HG03575 (cell line): ENCODE data around the gene PDE4D.
"Not testable (repeated sequence)": the region's sequence is repeated elsewhere in the genome, so short reads cannot be mapped to it uniquely, and the experiment has no call there.

ENCODE experiments used
- ATAC-seq: cut with Tn5 transposase; IDR thresholded peaks from one replicate; pipeline ENCODE4 v1.9.1; 2021; ENCODE audit not compliant: unreplicated experiment, insufficient number of reproducible peaks, low FRiP score; ENCODE audit errors: extremely low read depth

Gene PDE4D

DNA sequence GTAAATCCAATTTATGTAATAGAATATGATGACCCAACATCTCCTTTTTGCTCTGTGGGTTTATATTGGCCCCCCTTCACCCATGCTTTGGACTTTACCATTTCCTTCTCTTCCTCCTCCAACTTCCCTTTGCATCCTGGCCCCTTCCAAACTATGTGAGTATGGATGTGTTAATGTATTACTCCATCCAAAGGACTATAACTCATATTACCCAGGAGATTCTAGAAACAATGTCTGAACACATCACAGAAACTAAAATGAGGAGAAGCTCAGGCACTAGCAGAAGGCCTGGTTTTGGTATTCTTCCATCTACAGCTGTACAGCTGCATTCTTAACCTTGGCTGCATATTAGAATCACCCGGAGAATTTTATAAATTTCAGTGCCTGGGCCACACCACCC, 110.7 kb downstream of the PDE4D start:
- ATAC-seq = no peak

DNA sequence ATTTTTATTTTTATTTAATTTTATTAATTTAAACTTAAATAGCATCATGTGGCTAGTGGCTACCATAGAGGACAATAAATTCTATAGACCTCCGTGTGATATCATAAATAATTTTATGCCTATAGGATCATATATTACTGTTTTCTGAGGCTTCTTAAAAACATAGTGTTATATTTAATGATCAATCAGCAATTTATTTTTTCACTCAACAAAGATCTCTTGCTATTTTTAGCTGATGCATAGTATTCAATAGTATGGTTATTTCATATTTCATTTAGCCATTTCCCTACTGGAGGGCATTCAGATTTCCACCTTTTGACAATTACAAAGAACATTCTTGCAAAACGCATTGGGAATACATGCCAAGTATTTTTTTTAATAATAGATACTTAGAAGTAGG, 114.1 kb downstream of the PDE4D start:
- no peak for ATAC-seq

DNA sequence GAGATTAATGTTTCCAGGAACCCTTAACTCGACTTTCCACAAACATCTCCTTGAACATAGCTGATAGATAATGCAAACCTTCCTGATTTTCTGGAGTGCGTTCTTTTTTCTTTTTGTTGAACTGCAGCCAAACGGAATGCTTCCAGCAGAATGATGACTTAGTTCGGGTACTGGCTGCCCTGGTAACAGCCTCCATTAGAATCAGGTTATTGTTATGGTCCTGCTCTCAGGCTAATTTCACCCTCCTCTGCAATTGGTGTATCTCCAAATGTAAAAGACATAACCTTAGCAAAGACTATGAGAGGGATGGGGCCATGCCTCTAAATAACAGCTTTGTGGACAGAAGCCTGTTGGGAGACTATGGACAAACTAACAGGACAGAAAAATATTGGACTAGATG, 116.5 kb downstream of the PDE4D start:
- no peak for ATAC-seq

DNA sequence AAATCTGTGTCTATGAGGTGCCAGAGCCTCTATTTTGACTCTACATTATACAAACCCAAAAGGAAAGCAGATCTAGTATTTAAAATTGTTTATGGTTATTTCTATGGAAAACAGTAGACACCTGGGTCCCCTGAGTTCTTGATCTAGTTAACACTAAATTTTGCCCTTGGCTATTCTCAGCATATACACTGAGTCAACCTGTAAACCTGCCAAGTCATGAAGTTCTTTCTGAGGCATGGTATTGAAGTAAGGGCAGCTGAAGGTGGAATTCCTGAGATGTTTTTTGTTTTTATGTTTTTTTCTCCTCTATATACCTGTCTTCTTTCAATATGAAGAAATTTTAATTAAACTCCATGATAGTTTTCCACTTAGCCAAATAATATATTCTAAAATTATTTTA, 120.2 kb downstream of the PDE4D start:
- no peak for ATAC-seq

DNA sequence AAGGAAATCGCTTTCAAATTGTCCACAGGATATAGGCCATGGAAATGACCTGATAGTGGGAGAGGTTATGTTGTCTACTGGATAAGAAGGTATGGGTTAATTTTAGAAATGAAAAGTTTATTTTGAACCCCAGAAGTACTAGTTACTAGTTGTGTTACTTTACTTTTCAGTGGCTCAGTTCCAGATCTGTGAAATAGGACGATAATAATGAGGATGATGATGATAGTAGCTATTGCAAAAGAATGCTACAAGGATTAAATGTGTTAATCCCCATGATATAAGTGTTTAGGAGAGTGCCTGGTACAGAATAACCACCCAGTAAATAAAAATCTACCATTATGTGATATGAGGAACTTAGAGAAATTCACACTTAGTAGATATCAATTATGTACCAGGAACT, 120.8 kb downstream of the PDE4D start:
- ATAC-seq = no peak

DNA sequence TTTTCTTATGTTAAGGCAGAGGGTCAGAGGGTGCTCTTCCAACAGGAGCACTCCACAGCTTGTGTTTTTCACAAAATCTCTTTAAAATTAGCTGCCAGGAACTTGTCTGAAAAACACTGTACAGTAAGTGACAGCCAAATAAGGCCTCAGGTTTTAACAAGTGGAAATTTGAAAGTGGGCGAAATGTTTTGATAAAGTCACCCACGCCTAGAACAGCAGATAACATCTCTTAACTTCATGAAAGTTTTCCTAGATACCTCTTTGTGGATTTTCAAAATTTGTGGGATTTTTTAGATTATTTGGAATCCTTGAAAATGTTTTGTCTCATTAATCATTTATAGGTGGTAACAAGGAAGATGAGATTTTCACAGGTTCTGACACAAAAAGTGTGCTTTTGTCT, 121.3 kb downstream of the PDE4D start:
- no peak for ATAC-seq

DNA sequence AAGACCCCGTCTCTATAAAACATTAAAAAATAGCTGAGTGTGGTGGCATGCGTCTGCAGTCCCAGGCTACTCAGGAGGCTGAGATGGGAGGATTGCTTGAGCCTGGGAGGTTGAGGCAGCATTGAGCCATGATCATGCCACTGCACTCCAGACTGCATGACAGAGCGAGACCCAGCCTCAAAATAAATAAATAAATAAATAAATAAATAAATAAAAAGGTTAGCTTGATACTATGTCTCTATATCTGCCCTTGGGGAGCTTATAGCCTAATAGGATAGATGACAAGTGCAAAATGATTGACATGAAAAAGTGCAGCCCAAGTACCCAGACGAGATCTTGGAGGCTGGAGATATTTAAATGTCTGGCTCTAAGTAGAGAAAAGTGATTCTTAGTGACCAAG, 122.6 kb downstream of the PDE4D start:
- no peak for ATAC-seq

DNA sequence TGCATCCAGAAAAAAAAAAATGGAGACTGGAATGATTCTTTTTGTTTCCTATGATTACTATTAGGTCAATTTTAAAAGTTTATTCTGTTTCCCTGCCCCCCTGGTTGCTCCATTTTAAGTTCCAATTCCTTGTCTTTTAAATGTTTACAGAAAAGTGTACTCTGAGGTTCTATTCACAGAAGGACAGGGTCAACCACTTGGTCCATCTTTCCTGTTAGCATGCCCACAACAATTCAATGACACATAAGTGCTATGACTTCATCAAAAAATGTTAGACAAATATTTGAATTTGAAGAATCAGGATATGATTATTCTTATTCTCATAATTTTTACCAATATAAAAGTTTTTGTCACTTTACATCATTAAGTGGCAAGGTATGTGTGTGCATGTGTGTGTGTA, 123.7 kb downstream of the PDE4D start:
- no peak for ATAC-seq

DNA sequence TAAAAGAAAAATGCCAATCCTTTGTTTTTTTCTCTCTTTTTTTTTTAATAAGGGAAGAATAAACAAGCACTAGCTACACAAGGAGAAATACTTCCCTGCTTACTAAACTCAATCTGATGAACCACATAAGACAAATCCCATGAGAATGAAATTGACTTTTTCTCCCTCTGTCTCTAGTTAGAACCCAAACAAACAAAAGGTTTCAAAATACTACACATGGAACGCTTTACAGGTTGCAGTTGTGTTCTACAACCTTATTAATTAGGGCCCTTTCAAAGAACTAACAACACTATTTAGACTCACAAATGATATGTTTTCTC, 124.5 kb downstream of the PDE4D start:
- no peak for ATAC-seq

DNA sequence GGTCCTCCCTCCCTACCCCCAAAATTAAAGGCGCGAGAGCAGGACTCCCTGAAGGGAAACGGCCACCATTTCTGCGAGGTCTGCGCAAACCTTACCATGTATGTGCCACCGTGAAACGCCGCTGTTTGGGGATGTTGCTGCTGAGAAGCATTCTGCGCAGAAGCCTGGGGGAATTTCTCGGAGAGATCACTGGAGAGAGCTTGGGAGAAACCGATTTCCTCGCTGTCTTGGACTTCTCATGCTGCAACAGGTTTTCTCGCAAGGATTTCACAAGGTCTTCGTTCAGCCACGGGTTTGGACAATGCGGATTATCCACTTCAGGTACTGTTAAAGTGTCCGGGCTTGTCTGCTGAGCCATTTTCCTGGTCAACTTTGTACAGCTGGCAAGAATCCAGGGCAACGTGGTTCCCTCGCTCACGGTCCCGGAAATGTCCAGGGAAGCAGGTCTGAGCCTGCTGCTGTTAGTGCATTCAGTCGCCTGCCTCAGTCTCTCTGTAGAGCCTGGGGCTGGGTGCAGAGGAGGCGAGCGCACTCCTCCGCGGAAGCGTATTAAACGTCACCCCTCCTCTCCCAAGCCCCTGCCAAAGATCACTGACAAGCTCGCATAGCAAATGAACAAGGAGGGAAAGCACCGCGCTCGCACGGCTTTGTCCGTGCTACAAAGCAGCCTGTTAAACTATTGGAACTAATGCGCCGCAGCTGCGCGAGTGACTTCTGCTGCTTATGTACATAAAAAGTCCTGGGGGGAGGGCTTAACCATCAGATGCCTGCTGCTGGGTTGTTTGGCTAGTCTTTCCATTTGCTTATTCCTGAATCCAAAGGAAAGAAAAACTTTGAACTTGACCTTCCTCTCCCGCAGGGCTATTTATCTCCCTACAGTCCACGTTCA, 125.1 kb downstream of the PDE4D start:
- no peak for ATAC-seq

DNA sequence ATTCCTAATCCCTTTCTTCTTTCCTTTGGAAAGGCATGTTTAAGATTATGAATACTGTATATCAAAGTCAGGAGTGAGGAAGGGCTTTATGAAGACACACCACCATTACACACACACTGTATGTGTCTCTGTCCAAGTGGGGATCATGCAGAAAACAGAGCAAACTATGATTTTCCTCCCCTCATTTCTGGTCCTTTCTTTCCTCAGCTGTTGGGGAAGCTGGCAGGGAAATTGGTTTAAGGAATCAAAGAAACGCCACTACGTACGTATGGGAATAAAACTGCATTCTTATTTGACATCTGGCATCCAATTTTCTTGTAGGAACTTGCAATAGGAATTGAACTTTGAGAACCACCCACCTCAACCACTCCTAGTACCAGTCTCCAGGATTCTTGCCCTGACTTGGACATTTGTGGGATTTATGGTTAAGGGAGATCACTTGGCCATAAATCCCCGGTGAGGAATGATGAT, 125.8 kb downstream of the PDE4D start:
- no peak for ATAC-seq

DNA sequence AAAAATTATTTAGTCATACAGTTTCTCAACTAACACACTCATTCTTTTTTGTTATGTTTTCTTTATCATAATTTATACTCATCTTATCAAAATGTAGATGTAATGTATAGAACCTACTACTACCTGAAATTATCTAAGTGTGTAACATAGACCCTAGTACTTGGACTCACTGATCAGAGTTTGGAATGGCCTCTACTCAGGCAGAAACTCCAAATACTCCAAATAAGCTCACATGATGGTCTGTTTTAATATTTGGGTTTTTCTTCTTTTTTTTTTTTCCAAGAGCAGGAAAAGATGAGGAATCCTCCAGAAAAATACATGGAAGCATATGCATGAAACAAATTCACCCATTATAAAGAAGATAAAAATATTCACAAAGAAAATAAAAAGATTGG, 126.3 kb downstream of the PDE4D start:
- no peak for ATAC-seq

DNA sequence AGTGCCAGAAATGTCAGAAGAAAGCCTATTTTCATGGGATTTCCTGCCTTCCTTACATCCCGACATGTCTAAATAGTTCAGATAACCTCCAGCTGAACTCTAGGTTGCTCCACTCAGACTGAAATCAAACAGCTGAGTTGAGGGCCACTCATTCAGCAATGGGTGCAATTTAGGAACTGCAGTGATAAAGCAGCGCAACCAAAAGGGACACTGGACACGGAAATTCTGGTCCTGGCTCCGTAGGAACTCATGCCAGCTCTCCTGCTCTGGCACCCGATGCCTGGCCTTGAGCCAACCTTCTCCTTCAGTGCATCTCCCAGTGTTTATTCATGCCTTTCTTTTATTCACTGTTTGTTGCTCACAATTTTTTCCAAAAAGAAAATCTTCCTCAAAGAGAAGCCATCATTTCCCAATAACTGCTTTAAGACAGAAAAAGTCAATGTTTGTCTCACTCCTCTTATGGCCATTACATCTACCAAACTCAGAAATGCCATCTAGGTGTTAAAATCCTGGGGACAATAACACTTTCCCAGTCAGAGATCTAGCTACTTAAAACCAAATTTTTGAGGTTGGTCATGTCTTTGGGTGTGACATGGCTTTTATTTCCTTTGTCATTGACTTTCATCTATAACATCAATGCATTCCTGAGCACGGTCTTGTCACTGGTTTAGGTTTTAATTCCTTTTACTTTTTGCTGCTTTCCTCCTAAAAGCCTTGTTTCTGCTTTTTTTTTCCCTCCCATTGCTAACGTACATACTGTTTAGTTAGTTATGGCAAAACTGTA, 126.9 kb downstream of the PDE4D start:
- no peak for ATAC-seq

DNA sequence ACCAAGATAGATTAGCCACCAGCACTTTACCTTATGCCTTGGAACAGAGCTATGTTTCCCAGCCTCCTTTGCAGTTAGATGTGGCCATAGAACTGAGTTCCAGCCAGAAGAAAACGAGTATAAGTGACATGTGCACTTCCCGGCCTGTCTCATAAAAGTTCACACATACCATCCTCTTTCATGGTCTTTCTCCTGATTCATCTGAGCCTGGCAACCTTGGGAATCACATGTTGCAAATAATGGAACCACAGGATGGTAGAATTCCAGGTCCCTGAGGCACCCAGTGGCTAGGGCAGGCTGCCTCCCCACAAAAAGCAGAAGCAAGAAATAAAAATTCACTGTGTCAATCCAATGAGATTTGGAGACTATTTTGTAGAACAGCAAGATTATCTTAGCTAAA, 128.1 kb downstream of the PDE4D start:
- ATAC-seq = no peak

DNA sequence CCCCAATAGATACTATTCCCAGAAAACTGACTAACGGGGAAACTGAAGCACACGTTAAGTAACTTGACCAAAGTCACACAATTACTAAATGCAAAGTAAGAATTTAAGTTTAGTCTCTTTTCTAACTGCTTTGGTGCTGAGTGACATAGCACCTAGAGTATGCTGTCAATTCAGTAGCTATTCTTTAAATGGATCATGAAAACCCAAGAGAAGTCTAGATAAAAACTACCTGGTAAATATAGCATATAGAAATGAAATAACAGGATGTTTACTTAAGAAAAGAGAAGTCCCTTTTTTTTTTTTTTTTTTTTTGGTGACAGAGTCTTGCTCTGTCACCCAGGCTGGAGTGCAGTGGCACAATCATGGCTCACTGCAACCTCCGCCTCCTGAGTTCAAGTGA, 129.2 kb downstream of the PDE4D start:
- no peak for ATAC-seq

DNA sequence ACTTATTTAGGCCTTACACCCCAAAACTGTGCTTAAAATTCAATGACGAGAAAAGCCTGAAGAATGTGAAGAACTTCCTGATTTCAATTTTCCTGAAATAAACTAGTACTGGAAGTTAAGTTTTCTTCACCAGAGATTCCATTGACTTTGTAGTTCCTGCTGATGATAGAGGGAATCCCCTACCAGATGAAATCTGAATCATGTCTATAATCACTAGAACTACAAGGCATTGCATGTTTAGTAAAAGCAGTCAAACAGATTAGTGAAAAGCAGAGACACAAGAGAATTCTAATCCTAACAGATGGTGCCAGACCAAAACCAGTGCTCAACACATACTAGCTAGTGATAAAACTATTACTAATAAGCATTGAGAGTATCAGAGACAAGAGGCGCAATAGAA, 130.0 kb downstream of the PDE4D start:
- ATAC-seq = no peak

DNA sequence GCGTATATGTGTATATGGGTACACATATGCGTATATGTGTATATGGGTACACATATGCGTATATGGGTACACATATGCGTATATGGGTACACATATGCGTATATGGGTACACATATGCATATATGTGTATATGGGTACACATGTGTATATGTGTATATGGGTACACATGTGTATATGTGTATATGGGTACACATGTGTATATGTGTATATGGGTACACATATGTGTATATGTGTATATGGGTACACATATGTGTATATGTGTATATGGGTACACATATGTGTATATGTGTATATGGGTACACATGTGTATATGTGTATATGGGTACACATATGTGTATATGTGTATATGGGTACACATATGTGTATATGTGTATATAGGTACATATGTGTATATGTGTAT, 131.3 kb downstream of the PDE4D start:
- not testable (repeated sequence) for ATAC-seq

DNA sequence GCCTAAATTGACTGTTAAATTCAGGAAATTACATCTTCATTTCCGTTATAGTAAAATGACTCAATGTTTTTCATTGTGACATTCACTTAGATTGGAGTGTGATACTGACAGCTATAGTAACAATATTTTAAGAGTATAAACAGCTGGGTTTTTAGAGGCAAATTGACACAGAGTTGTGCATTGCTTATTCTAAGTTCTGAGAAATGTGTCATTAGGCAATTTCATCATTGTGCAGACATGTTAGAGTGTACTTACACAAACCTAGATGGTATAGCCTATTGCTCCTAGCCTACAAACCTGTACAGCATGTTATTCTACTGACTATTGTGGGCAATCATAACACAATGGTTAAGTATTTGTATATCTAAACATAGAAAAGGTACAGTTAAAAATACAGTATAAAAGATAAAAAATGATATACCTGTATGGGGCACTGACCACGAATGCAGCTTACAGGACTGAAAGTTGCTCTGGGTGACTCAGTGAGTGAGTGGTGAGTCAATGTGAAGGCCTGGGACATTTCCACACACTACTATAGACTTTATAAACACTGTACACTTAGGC, 132.7 kb downstream of the PDE4D start:
- peak; percentile 86 for ATAC-seq

DNA sequence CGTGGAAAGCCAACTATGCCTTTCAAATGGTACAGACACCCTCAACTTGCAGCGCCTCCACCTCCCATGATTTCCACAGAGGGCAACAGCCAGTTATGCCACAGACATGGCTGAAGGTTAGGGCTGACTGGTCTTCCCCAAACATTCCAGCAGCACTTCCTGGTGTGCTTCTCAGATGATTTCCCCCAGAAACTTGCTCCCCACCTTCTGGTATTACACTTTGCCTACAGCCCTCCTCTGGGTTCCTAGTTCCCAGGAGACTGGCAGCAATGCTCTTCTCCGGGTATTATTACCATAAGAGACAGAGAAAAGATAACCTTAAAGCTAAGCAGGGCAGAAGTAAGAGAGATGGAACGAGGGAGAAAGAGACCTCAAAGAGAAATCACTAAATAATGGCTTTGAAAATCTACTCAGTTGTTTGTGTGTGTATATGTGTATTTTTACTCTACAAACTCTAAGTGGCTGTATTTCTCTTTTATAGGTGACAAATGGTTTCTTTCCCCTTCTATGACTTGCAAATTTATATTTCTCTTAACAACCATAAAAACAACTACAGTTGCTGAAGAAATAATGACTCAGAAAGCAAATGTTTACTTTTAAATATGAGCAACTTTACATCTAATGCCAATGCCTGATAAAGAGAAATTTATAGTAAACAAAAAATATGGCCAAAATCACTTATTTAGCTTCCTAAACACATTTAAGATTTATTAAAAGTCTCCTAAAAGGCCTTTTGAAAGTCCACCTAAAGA, 133.8 kb downstream of the PDE4D start:
- ATAC-seq = no peak
